Subcutaneous abdominal adipose tissue (tissue), 5 donors: ENCODE data around the gene ZNF600.
"Not testable (repeated sequence)": the region's sequence is repeated elsewhere in the genome, so short reads cannot be mapped to it uniquely, and the experiment has no call there.

Source experiments
- H3K27ac ChIP-seq: one replicate; pipeline ENCODE4 v1.7.0; 2013; ENCODE audit warnings: low read depth, mild to moderate bottlenecking, inconsistent platforms, low read length, moderate library complexity
- H3K27me3 ChIP-seq, 5 donors: one replicate each; pipeline ENCODE4 v1.7.0; 2013; ENCODE audit warnings: low read length in 5 of 5, inconsistent platforms in 1 of 5; ENCODE audit not compliant: control insufficient read depth in 5 of 5, insufficient read depth in 4 of 5
- H3K36me3 ChIP-seq, 5 donors: one replicate each; pipeline ENCODE4 v1.7.0; 2013; ENCODE audit warnings: low read length in 5 of 5; ENCODE audit not compliant: control insufficient read depth in 5 of 5, insufficient read depth in 5 of 5
- H3K4me1 ChIP-seq, 5 donors: one replicate each; pipeline ENCODE4 v1.7.0; 2013; ENCODE audit warnings: low read length in 5 of 5, mild to moderate bottlenecking in 3 of 5, moderate library complexity in 1 of 5; ENCODE audit not compliant: control insufficient read depth in 5 of 5, insufficient read depth in 5 of 5
- H3K4me3 ChIP-seq, 5 donors: one replicate each; pipeline ENCODE4 v1.7.0; 2013; ENCODE audit warnings: low read length in 5 of 5, low read depth in 1 of 5
- H3K9ac ChIP-seq, 5 donors: one replicate each; pipeline ENCODE4 v1.7.0; 2013; ENCODE audit warnings: low read length in 5 of 5, mild to moderate bottlenecking in 4 of 5, moderate library complexity in 3 of 5
- H3K9me3 ChIP-seq, 5 donors: one replicate each; pipeline ENCODE4 v1.7.0; 2013; ENCODE audit warnings: low read length in 5 of 5; ENCODE audit not compliant: control insufficient read depth in 5 of 5
- donor health status: healthy.
- donor health status: healthy.
- donor health status: healthy.
- donor health status: healthy.
- donor health status: healthy.

Gene ZNF600

DNA sequence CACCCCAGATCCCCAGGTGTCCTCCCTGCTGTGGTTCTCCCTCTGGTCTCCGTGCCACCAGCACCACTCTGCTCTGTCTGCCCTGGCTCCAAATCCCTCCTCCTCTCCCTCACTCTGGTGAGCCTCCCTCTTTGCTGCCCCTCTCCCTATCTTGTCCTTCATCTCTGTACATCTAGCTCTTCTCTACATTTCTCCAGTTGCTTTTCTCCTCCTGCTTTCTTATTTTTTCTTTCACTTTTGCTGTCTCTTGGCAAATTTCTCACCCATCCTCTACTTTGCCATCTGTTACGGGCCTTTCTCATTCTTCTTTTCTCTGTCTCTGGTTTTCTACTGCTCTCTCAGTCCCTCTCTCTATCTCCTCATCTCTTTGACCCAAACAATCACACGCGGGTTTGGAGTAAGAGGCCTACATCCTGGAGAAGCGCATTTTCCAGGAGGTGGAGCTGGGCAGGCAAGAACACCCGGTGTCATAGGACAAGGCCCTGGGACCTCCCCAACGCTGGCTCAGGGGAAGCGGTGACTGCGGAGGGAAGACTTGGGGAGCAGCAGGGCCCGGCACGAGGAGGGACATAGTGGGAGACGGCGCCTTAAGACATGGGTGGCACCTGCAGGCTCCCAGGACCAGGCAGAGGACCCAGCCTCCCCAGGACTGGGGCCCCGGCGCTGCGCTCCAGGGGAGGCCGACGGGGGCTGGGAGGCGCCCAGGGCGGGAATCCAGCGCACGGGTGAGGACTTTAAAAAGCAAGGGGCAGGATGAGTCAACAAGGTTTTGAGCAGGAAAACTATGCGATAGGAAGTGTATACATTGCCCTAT, 61.7 kb downstream of the ZNF600 start:
- no peak overlapping the region for H3K4me3 ChIP-seq
- H3K9ac ChIP-seq: peak overlapping the region in 1 of 5 donors; percentile 45
- no peaks in the 10 kb centered on the region for H3K27me3 ChIP-seq
- no peaks in the 10 kb centered on the region for H3K9me3 ChIP-seq
- H3K36me3 ChIP-seq: peaks cover 0 to 57% (median 12%) of the 10 kb centered on the region in 5 donors
- H3K27ac ChIP-seq: no peak overlapping the region
- H3K4me1 ChIP-seq: peaks cover 0 to 17% (median 0%) of the 10 kb centered on the region in 5 donors

- not testable (repeated sequence) for H3K27ac ChIP-seq, H3K4me3 ChIP-seq, H3K27me3 ChIP-seq, H3K4me1 ChIP-seq, H3K9me3 ChIP-seq
- H3K9ac ChIP-seq: peak overlapping the region in 1 of 5 donors; percentile 45
- H3K36me3 ChIP-seq: peaks cover 0 to 57% (median 12%) of the 10 kb centered on the region in 5 donors
Measured at GRCh38 chr19:52723907-52724598, 62.5 kb downstream of the ZNF600 start.

DNA sequence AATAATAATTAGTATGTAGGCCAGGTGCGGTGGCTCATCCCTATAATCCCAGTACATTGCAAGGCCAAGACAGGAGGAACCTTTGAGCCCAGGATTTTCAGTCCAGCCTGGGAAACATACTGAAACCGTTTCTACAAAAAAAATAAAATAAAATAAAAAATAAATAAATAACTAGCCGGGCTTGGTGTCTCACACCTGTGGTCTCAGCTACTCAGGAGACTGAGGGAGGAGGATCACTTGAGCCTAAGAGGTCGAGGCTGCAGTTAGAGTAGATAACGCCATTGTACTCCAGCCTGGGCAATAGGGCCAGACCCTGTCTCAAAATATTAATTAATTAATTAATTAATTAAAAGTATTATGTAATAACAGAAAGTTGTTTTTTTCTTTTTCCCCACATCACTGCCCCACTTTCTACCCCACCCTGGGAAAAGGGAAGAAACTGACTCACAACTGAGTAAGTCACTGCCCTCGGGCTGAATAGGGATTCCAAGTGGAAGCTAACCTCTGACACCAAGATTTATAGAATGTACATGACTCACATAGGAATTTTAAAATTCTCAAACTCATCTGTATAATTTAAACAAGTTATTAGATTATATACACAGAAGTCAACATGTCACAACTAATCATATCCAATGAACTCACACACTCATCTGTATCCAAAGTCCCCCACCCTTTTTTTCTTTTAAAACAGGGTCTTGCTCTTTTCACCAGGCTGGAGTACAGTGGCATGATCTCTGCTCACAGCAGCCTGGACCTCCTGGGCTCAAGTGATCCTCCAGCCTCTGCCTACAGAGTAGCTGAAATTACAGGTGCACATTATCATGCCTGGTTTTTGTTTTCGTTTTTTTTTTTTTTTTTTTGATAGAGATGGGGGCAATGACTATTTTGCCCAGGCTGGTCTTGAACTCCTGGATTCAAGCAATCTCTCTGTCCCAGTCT, 64.3 kb downstream of the ZNF600 start:
- Histone ChIP-seq H3K36me3 (peaks cover 0 to 49% (median 9%) of the 10 kb centered on the region in 5 donors), H3K4me3 (no peak overlapping the region), H3K27me3 (no peaks in the 10 kb centered on the region), H3K4me1 (peaks cover 0 to 5% (median 0%) of the 10 kb centered on the region in 5 donors), H3K9ac (no peak overlapping the region), H3K9me3 (no peaks in the 10 kb centered on the region), H3K27ac (no peak overlapping the region)

DNA sequence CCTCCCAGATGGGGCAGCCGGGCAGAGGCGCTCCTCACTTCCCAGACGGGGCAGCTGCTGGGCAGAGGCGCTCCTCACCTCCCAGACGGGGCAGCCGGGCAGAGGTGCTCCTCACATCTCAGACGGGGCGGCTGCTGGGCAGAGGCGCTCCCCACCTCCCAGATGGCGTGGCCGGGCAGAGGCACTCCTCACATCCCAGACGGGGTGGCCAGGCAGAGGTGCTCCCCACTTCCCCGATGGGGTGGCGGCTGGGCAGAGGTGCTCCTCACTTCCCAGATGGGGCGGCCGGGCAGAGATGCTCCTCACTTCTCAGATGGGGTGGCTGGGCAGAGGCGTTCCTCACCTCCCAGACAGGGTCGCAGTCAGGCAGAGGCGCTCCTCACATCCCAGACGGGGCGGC, 66.0 kb downstream of the ZNF600 start:
- H3K9me3 ChIP-seq, H3K4me3 ChIP-seq, H3K27me3 ChIP-seq, H3K4me1 ChIP-seq, H3K27ac ChIP-seq, H3K9ac ChIP-seq: not testable (repeated sequence)
- H3K36me3 ChIP-seq: peaks cover 0 to 38% (median 3%) of the 10 kb centered on the region in 5 donors

- H3K27me3 ChIP-seq: no peaks in the 10 kb centered on the region
- no peaks in the 10 kb centered on the region for H3K9me3 ChIP-seq
- no peak overlapping the region for H3K9ac ChIP-seq
- H3K4me3 ChIP-seq: no peak overlapping the region
- H3K36me3 ChIP-seq: peaks cover 4 to 48% (median 25%) of the 10 kb centered on the region in 5 donors
- no peak overlapping the region for H3K27ac ChIP-seq
- peaks cover 0 to 3% (median 0%) of the 10 kb centered on the region in 5 donors for H3K4me1 ChIP-seq
Measured at GRCh38 chr19:52716522-52716921, 70.1 kb downstream of the ZNF600 start.

DNA sequence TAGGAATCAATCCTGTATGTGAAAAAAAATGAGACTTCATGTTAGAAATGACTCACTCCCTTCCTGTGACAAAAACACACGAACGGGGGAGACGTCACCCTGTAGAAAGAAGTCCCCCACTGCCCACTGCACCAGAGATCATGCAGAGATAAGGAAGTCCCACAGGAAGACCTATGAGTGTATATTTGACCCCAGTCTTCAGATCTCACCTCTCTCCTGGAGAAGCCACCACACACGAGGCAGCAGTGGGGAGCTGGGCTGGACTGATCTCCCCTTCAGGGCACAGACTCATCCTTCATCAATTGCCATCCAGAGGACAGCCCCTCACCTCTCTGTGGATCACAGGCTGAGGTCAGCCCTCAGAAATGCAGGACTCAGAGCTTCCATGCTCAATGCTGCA, 70.7 kb downstream of the ZNF600 start:
- H3K4me1 ChIP-seq, H3K9me3 ChIP-seq, H3K27ac ChIP-seq, H3K4me3 ChIP-seq, H3K9ac ChIP-seq, H3K27me3 ChIP-seq: not testable (repeated sequence)
- H3K36me3 ChIP-seq: peaks cover 4 to 48% (median 32%) of the 10 kb centered on the region in 5 donors

- H3K4me3 ChIP-seq, H3K27me3 ChIP-seq, H3K9me3 ChIP-seq, H3K4me1 ChIP-seq, H3K27ac ChIP-seq, H3K9ac ChIP-seq: not testable (repeated sequence)
- peaks cover 4 to 48% (median 32%) of the 10 kb centered on the region in 5 donors for H3K36me3 ChIP-seq
Measured at GRCh38 chr19:52715330-52715729, 71.3 kb downstream of the ZNF600 start.
